ENCODE data around the gene MVB12B. TPM values are rescaled to one million over a fixed set of nuclear protein-coding genes. Genes with fewer than 3 reads are reported as not detected.

MVB12B gene
- total RNA-seq, 1 donor, result 5.4 TPM

DNA sequence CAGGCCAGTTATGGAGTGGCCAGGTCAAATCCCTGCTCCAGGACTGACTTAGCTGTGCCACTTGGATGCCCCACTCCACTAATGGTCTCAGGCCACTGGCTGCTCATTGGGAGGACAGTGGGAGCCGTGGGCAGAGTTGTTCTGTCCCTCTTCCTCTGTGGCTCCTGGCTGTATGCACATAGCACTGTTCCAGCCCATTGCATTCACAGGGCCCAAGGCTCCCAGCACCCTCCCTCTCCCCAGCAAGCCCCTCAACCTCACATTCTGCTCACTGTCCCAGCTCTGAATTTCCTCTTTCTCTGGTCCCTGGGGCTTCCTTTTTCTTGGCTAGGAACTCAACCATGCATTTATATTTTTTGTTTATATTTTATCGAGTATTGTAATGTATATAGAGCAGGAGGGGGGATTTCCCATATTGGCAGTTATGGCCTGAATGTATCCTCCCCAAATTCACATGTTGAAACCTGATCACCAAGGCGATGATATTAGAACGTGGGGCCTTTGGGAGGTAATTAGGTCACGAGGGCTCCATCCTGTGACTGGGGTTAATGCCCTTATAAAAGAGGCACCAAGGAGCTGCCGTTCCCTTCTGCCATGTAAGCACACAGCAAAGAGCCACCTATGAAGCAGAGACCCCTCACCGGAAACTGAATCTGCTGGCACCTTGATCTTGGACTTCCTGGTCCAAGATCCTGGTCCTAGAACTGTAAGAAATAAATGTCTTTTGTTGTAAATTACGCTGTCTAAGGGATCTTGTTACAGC is 17.0 kb upstream of the MVB12B start:
- Histone ChIP-seq H3K27ac (ENCODE audit: low read depth, low read length) (no peak overlapping the region), H4K20me1 (ENCODE audit: insufficient read depth, low read length) (no peaks in the 10 kb centered on the region), H3K4me1 (ENCODE audit: insufficient read depth, low read length) (no peaks in the 10 kb centered on the region), H3K36me3 (ENCODE audit: insufficient read depth, low read length) (no peaks in the 10 kb centered on the region), H3K4me3 (ENCODE audit: insufficient read depth, low read length) (no peak overlapping the region), H3K4me2 (ENCODE audit: insufficient read depth, low read length) (no peak overlapping the region), H3K27me3 (ENCODE audit: insufficient read depth, low read length) (peaks cover 3% of the 10 kb centered on the region), H3K79me2 (ENCODE audit: insufficient read depth, low read length) (no peaks in the 10 kb centered on the region), H2AFZ (ENCODE audit: low read length) (no peak overlapping the region), H3K9me3 (ENCODE audit: low read depth, low read length) (no peaks in the 10 kb centered on the region)
- DNase-seq (ENCODE audit: insufficient read length, low spot score, missing footprints), result no peak
- TF ChIP-seq, protein P1, sequence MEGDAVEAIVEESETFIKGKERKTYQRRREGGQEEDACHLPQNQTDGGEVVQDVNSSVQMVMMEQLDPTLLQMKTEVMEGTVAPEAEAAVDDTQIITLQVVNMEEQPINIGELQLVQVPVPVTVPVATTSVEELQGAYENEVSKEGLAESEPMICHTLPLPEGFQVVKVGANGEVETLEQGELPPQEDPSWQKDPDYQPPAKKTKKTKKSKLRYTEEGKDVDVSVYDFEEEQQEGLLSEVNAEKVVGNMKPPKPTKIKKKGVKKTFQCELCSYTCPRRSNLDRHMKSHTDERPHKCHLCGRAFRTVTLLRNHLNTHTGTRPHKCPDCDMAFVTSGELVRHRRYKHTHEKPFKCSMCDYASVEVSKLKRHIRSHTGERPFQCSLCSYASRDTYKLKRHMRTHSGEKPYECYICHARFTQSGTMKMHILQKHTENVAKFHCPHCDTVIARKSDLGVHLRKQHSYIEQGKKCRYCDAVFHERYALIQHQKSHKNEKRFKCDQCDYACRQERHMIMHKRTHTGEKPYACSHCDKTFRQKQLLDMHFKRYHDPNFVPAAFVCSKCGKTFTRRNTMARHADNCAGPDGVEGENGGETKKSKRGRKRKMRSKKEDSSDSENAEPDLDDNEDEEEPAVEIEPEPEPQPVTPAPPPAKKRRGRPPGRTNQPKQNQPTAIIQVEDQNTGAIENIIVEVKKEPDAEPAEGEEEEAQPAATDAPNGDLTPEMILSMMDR (IDR thresholded peaks at IDR 0.05; ENCODE audit: extremely low read depth, low read depth, low read length), result no peak

- no peaks in the 10 kb centered on the region for H3K36me3 ChIP-seq (ENCODE audit: insufficient read depth, low read length)
- no peak overlapping the region for H3K4me2 ChIP-seq (ENCODE audit: insufficient read depth, low read length)
- no peak overlapping the region for H2AFZ ChIP-seq (ENCODE audit: low read length)
- H4K20me1 ChIP-seq (ENCODE audit: insufficient read depth, low read length), result no peaks in the 10 kb centered on the region
- TF ChIP-seq, protein P1 (IDR thresholded peaks at IDR 0.05; ENCODE audit: extremely low read depth, low read depth, low read length), result no peak
- no peak for DNase-seq (ENCODE audit: insufficient read length, low spot score, missing footprints)
- H3K4me3 ChIP-seq (ENCODE audit: insufficient read depth, low read length), result no peak overlapping the region
- H3K27ac ChIP-seq (ENCODE audit: low read depth, low read length), result no peak overlapping the region
- H3K79me2 ChIP-seq (ENCODE audit: insufficient read depth, low read length), result no peaks in the 10 kb centered on the region
- H3K27me3 ChIP-seq (ENCODE audit: insufficient read depth, low read length), result peaks cover 3% of the 10 kb centered on the region
- H3K4me1 ChIP-seq (ENCODE audit: insufficient read depth, low read length), result no peaks in the 10 kb centered on the region
- no peaks in the 10 kb centered on the region for H3K9me3 ChIP-seq (ENCODE audit: low read depth, low read length)
These were observed 13.8 kb upstream of the MVB12B start for GRCh38 chr9:126312584-126313551.

DNA sequence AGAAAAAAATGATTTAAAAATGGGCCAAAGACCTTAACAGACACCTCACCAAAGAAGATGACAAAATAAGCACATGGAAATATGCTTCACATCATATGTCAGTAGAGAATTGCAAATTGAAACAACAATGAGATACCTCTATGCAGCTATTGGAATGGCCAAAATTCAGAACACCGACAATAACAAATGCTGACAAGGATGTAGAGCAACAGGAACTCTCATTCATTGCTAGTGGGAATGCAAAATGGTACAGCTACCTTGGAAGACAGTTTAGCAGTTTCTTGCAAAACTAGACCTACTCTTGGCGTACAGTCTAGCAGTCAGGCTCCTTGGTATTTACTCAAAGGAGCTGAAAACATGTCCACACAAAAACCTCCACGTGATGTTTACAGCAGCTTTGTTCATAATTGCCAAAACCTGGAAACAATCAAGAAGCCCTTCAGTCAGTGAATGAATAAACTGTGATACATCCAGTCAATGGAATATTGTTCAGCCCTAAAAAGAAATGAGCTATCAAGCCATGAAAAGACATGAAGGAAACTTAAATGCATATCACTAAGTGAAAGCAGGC is 10.5 kb upstream of the MVB12B start:
- no peak overlapping the region for H3K4me2 ChIP-seq (ENCODE audit: insufficient read depth, low read length)
- H3K36me3 ChIP-seq (ENCODE audit: insufficient read depth, low read length), result no peaks in the 10 kb centered on the region
- no peaks in the 10 kb centered on the region for H4K20me1 ChIP-seq (ENCODE audit: insufficient read depth, low read length)
- TF ChIP-seq, protein P1 (IDR thresholded peaks at IDR 0.05; ENCODE audit: extremely low read depth, low read depth, low read length), result no peak
- H3K27me3 ChIP-seq (ENCODE audit: insufficient read depth, low read length), result peaks cover 3% of the 10 kb centered on the region
- no peak overlapping the region for H2AFZ ChIP-seq (ENCODE audit: low read length)
- no peak for DNase-seq (ENCODE audit: insufficient read length, low spot score, missing footprints)
- no peaks in the 10 kb centered on the region for H3K9me3 ChIP-seq (ENCODE audit: low read depth, low read length)
- no peak overlapping the region for H3K4me3 ChIP-seq (ENCODE audit: insufficient read depth, low read length)
- no peak overlapping the region for H3K27ac ChIP-seq (ENCODE audit: low read depth, low read length)
- H3K4me1 ChIP-seq (ENCODE audit: insufficient read depth, low read length), result no peaks in the 10 kb centered on the region
- no peaks in the 10 kb centered on the region for H3K79me2 ChIP-seq (ENCODE audit: insufficient read depth, low read length)
